GM12874 (cell line): Measurements from ENCODE around the gene CAPN12.

ENCODE experiments used
- TF ChIP-seq, protein P1 (sequence below): IDR thresholded peaks from 2 replicates; pipeline ENCODE4 v1.5.1; 2011; ENCODE audit warnings: low read depth, mild to moderate bottlenecking, control low read depth, low read length, moderate library complexity; ENCODE audit not compliant: insufficient read depth

CAPN12 gene

GRCh38 chr19:38717855-38718254 is 26.4 kb downstream of the CAPN12 start:
- TF ChIP-seq, protein P1, sequence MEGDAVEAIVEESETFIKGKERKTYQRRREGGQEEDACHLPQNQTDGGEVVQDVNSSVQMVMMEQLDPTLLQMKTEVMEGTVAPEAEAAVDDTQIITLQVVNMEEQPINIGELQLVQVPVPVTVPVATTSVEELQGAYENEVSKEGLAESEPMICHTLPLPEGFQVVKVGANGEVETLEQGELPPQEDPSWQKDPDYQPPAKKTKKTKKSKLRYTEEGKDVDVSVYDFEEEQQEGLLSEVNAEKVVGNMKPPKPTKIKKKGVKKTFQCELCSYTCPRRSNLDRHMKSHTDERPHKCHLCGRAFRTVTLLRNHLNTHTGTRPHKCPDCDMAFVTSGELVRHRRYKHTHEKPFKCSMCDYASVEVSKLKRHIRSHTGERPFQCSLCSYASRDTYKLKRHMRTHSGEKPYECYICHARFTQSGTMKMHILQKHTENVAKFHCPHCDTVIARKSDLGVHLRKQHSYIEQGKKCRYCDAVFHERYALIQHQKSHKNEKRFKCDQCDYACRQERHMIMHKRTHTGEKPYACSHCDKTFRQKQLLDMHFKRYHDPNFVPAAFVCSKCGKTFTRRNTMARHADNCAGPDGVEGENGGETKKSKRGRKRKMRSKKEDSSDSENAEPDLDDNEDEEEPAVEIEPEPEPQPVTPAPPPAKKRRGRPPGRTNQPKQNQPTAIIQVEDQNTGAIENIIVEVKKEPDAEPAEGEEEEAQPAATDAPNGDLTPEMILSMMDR, result no peak

- TF ChIP-seq, protein P1, result no peak
These were observed 27.2 kb downstream of the CAPN12 start for GRCh38 chr19:38717051-38717450.

- TF ChIP-seq, protein P1, result no peak
These were observed 28.7 kb downstream of the CAPN12 start for GRCh38 chr19:38715555-38715954.

DNA sequence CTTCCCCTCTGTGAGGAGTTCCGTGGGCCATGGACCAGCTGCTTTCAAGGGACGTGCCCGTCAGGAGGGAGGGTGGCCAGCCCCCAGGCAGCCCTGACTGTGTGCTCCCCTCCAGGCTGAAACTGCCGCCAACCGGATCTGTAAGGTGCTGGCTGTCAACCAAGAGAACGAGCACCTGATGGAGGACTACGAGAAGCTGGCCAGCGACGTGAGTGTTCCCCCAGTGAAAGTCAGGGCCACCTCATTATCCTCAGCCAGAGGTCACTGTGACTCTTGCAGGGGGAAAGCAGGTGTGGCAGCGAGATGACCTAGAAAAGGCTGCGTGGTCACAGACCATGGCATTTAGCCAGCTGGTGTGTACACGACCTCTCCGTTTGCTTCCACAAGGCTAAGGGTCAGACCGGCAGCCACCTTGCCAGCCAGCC is 29.9 kb downstream of the CAPN12 start:
- TF ChIP-seq, protein P1, result no peak

DNA sequence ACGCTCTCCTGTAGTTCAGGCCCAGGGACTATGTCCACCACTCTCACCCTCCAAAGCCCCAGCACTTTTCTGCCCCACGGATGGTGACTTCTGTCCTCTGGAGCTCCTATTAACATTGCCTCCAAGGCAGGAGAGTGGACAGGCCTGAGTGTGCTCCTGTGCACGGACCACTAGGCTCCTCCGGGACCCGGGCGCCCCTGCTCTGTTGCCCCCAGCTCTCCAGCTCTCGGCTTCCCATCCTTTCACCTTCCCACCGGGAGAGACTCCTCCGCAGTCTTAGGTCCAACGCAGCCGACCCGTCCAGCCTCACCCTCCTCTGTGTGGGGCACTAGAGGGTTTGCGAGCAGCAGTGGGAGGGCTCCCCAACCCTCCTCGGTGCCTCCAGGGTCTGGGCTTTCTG is 30.4 kb downstream of the CAPN12 start:
- TF ChIP-seq, protein P1, result no peak

DNA sequence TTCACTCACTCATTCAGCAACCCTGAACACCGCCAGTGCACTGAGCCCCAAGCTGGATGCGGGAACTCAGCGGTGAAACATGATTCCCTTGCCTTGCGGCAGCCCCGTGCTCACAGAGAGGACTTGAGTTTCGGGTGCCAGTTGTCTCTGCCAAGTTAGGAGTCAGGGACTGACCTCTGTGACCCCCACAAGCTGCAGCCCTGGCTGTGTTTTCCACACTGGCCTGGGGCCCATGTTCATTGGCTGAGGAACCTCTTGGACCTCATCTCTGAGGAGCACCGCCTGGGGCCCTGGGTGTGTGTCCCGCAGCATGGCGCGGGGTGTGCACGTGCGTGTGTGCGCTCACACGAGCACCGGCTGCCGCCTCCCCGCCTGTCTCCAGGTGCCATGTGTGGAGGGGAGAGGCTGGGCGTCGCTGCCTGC is 31.0 kb downstream of the CAPN12 start:
- TF ChIP-seq, protein P1, result no peak

DNA sequence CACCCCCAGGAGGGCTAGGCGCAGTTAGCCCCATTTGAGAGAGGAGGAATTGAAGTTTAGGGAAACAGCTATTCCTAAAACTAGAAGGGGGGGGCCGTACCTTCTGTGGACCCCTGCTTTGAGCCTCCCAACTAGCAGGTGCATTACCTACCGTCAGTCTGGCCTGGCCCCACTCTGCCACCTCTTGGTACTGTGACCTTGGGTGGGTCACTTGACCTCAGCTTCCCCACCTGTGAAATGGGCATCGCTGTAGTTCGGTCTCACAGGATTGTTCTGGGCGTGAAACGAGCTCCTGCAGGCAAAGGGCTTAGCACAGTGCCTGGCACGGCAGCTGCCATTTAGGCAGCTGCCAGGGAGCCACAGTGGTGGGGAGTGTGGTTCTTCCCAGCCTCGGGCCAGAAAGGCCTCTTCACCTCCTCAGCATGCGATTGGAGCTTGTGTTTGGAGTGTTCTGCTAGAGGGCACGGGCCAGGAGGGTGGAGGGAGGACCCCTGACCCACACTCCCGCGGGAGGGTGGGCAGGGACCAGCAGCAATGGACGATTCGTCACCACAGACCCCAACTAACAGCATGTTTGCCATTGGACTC is 32.0 kb downstream of the CAPN12 start:
- TF ChIP-seq, protein P1, result no peak

- TF ChIP-seq, protein P1, result no peak
These were observed 32.5 kb downstream of the CAPN12 start for GRCh38 chr19:38711726-38712153.
